GM21723 (cell line): ENCODE results near the gene NFAT5.
"Not testable (repeated sequence)": the region's sequence is repeated elsewhere in the genome, so short reads cannot be mapped to it uniquely, and the experiment has no call there.

ENCODE experiments used
- ATAC-seq: cut with Tn5 transposase; IDR thresholded peaks from one replicate; pipeline ENCODE4 v1.9.1; 2021; ENCODE audit warnings: mild to moderate bottlenecking, moderate library complexity; ENCODE audit not compliant: unreplicated experiment

The NFAT5 gene

GRCh38 chr16:69565671-69566239 is at the start of gene NFAT5:
Gene NFAT5, plus strand, starts transcription at chr16:69565966. Its CDS starts 336 bp downstream, at chr16:69566302.
- peak; percentile 44 for ATAC-seq

DNA sequence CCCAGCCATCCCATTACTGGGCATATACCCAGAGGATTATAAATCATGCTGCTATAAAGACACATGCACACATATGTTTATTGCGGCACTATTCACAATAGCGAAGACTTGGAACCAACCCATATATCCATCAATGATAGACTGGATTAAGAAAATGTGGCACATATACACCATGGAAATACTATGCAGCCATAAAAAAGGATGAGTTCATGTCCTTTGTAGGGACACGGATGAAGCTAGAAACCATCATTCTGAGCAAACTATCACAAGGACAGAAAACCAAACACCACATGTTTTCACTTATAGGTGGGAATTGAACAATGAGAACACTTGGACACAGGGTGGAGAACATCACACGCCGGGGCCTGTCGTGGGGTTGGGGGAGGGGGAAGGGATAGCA is 47.9 kb upstream of the NFAT5 start:
- ATAC-seq: not testable (repeated sequence)

DNA sequence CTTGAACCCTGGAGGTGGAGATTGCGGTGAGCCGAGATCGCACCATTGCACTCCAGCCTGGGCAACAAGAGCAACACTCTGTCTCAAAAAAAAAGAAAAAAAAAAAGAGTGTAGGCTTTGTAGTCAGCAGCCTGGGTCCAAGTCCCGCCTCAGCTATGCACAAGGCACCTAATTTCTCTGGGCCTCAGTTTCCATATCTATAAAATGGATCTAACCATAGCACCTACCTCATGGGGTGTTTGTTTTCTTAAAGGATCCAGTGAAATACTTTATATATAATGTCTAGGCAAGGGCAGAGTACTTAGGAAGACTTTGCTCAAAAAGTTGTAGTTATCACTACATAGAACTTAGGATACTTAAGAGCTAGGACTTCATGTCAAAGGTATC is 45.4 kb upstream of the NFAT5 start:
- no peak for ATAC-seq

- peak; percentile 82 for ATAC-seq
These were observed 44.8 kb upstream of the NFAT5 start for GRCh38 chr16:69520800-69521602.

GRCh38 chr16:69522041-69522578 is 43.7 kb upstream of the NFAT5 start:
- ATAC-seq: no peak

- no peak for ATAC-seq
These were observed 42.9 kb upstream of the NFAT5 start for GRCh38 chr16:69522732-69523404.

DNA sequence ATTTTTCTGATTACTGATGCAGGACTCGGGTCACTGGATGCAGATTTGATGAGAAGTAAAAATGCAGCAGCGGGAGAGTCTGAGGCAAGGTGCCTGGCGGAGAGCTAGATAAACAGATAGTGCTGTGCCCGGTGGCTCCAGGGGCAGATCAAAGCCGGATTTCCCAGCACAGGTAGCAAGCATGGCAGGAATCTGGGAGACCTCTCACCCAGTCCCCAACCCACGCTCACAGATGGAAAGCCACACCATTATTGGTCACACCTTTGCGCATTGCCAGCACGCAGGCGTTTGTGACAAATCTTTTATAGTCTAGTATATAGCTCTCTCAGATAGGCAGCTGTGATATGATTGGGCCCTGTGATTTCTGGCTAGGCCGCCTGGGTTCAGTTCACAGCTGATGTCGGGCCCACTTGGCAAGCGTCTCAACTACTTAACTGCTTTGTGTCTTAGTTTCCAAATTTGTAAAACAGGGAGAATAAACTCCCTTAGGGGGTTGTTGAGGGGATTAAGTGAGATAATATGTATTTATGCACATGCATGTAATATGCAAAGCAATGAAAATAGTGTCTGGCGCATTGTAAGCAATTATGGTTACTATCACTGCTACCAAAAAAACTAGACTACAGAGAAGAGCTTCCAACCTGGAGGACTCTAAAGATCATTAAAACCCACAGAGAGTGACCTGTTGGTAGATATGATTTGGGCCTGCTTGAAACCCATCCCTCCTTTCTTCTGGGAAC is 42.0 kb upstream of the NFAT5 start:
- no peak for ATAC-seq

- no peak for ATAC-seq
These were observed 38.7 kb upstream of the NFAT5 start for GRCh38 chr16:69526831-69527655.

DNA sequence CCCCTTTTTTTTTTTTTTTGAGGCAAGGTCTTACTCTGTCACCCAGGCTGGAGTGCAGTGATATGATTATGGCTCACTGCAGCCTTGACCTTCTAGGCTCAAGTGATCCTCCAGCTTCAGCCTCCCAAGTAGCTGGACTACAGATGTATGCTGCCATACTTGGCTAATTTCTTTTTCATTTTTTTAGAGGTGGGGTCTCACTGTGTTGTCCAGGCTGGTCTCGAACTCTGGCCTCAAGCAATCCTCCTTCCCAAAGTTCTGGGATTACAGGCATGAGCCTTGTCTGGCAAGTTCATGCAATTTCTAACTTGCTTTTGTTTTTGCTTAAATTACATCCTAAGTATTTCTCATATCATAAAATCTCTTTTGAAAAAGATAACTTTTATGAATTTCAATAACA is 33.8 kb upstream of the NFAT5 start:
- ATAC-seq: no peak

DNA sequence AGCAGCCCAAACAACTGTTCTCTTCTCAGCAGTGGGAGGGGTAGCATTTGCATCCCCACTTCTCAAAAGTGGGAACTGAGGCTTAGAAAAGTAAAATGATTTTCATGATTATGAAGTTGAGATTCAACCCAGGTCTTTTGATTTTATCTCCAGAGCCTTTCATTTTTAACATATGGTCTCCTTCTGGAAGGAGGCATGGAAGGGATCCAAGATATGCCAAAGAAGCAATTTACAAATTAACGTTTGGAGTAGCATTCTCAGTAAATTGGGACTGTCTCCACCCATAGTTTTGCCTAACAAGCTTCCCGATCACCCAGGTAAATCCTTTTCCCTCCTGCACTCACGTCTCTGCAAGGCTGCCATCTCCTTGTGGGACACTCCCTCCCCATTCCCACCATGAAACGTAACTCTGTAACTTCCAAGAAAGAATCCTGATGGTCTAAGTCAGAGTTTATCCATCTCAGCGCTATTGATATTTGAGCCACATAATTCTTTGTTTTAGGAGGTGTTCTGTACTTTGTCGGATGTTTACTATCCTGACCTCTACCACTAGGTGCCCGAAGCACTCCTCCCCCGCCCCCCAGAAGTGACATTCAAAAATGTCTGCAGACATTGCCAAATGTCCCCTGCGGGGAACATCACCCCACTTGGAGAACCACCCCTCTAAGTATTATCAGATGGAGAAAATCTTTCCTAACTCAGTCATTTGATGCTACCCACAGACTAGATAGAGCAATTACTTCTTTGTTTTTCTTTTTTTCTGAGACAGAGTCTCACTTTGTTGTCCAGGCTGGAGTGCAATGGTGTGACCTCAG is 32.9 kb upstream of the NFAT5 start:
- no peak for ATAC-seq

DNA sequence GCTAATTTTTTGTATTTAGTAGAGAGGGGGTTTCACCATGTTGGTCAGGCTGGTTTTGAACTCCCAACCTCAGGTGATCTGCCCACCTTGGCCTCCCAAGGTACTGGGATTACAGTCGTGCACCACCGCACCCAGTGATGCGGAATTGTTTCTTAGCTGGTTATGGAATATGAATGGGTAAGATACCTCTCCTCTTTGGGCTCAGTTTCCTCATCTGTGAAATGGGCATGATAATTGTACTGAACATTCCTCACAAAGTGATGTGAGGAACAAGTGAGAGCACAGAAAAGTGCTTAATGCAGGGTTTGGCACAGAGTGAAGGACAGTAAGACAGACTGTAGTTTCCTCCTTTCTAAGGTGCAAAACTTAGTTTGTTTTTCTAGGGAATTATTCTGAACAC is 31.0 kb upstream of the NFAT5 start:
- no peak for ATAC-seq

DNA sequence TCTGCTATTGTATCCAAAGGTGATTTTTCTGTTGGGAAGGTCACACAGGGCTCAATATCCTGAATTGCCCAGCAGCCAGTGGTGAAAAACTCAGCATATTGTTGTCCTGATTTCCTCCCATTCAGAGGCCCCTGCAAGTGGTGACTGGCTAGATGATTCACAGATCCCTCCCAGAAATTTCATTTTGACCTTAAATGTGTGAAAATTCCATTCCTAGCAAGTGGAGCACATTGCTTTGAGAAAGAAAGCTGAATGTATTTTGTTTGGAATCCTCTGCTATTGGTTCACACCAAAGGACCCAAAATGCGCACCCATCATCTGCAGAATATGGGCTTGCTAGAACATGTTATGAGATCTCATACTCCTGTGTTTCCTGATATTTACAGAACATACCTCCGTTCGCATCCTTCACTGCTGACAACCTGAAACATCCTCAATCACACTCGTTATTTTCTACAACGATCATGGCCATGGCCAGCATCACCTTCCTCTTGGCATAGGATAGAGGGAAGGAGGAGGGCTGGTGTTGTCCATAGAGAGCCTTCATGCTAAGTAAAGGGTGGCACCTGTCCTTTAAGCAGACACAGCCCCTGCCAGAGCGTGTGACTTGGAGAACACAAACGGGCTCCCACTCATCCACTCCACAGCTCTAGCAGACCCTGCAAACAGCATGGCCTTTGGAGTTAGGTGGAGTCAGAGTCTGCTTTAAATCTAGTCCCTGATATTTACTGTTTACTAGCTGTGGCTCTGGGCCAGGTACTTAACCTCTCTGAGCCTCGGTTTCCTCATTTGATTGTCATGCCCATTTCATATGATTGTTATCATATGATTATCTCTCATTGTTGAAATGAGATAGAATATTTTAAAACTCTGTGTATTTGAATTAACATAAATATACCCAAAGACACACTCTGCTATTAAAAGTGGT is 30.4 kb upstream of the NFAT5 start:
- no peak for ATAC-seq

- ATAC-seq: no peak
These were observed 28.1 kb upstream of the NFAT5 start for GRCh38 chr16:69537706-69538080.

- no peak for ATAC-seq
These were observed 27.0 kb upstream of the NFAT5 start for GRCh38 chr16:69538808-69539207.

GRCh38 chr16:69542974-69543373 is 22.8 kb upstream of the NFAT5 start:
- ATAC-seq: no peak

GRCh38 chr16:69544088-69544487 is 21.7 kb upstream of the NFAT5 start:
- no peak for ATAC-seq

GRCh38 chr16:69546663-69547062 is 19.1 kb upstream of the NFAT5 start:
- ATAC-seq: not testable (repeated sequence)

GRCh38 chr16:69553332-69553731 is 12.4 kb upstream of the NFAT5 start:
- no peak for ATAC-seq
